Transverse colon (tissue), 4 donors: ENCODE measurements around the gene SP140. TPM values are rescaled to one million over a fixed set of nuclear protein-coding genes. Genes with fewer than 3 reads are reported as not detected.

ENCODE experiments used
- DNase-seq: peaks from one replicate; pipeline ENCODE4 v3.0.0-alpha.2; 2019
- H3K27ac ChIP-seq, 4 donors: fragments of 200-600 bp; sonication (generic); 2 replicates each; pipeline ENCODE4 v1.5.1; 2016 to 2018; ENCODE audit warnings: inconsistent platforms in 4 of 4
- H3K27me3 ChIP-seq: fragments of 200-600 bp; sonication (generic); 2 replicates; pipeline ENCODE4 v1.5.1; 2017; ENCODE audit warnings: inconsistent platforms
- H3K36me3 ChIP-seq, 4 donors: fragments of 200-600 bp; sonication (generic); 2 replicates each; pipeline ENCODE4 v1.5.1; 2017 to 2019; ENCODE audit warnings: inconsistent platforms in 4 of 4
- H3K4me1 ChIP-seq, 4 donors: fragments of 200-600 bp; sonication (generic); 2 replicates each; pipeline ENCODE4 v1.5.1; 2017 to 2020; ENCODE audit warnings: inconsistent platforms in 4 of 4
- H3K4me3 ChIP-seq, 4 donors: fragments of 200-600 bp; sonication (generic); 1 replicate in 1 of 4; 2 replicates in 3 of 4; pipeline versions ENCODE4 v1.5.1 to v1.6.1; 2017 to 2019; ENCODE audit warnings: inconsistent platforms in 4 of 4
- H3K9me3 ChIP-seq, 2 donors: fragments of 200-600 bp; sonication (generic); 2 replicates each; pipeline ENCODE4 v1.5.1; 2017 to 2019; ENCODE audit warnings: inconsistent platforms in 2 of 2
- CTCF ChIP-seq, 5 experiments: fragments of 200-600 bp in 3 of 5; fragments of 450-650 bp in 2 of 5; sonication (generic) in 3 of 5; IDR thresholded peaks; 1 replicate in 2 of 5; 2 replicates in 3 of 5; pipeline ENCODE4 v1.5.1; 2016 to 2017; ENCODE audit warnings: antibody characterized with exemption in 5 of 5, inconsistent platforms in 3 of 5, mild to moderate bottlenecking in 2 of 5, moderate library complexity in 1 of 5
- EP300 ChIP-seq: sonication (generic); formaldehyde crosslinking; IDR thresholded peaks from one replicate; pipeline ENCODE4 v1.6.1; 2017; ENCODE audit warnings: antibody characterized with exemption, low read depth
- POLR2A ChIP-seq: fragments of 450-650 bp; IDR thresholded peaks from one replicate; pipeline ENCODE4 v1.6.1; 2016; ENCODE audit warnings: antibody characterized with exemption, mild to moderate bottlenecking, moderate library complexity
- POLR2AphosphoS5 ChIP-seq, 3 donors: sonication (generic); formaldehyde crosslinking; IDR thresholded peaks; one replicate each; pipeline ENCODE4 v1.6.1; 2016; ENCODE audit warnings: antibody characterized with exemption in 3 of 3
- WGBS, 2 donors: methylation state at CpG; one replicate each; pipeline ENCODE4 v1.1.5; 2018; ENCODE audit warnings: low coverage in 1 of 2; 5-methylcytosine and 5-hydroxymethylcytosine counted together
- in situ Hi-C, 4 donors: fragments of 200-750 bp; cut with MboI; loops; one replicate each; pipeline versions ENCODE4 v1.15.0 to v1.15.1; 2017; ENCODE audit warnings: low sequenced_read_pairs in 3 of 4, low pct_ligation_motif_present in 1 of 4, low pct_unique_long_range_greater_than_20kb in 1 of 4
- intact Hi-C: fragments of 100-400 bp; cut with DNase I; formaldehyde crosslinking; loops from one replicate; pipeline ENCODE4 v1.15.1; 2023; ENCODE audit warnings: low total_unique reads
- total RNA-seq, 4 donors: library from RNA; depleted of rRNA; stranded (reverse); fragments of >200 nt; gene quantifications; one replicate each; pipeline ENCODE4 v1.1.0, GENCODE V29; 2016

SP140 gene
- total RNA-seq, 4 donors from 2014 or later: 2.6 to 12.7 (median 7.3) TPM

GRCh38 chr2:230295192-230295591 lies 69.7 kb downstream of the SP140 start:
- intact Hi-C loops: no loop called here
- TF ChIP-seq POLR2AphosphoS5 (IDR thresholded peaks at IDR 0.05) (no peak), EP300 (no peak), CTCF (IDR thresholded peaks at IDR 0.05) (no peak), POLR2A (no peak)
- Histone ChIP-seq H3K9me3 (no peaks in the 10 kb centered on the region), H3K4me1 (no peaks in the 10 kb centered on the region), H3K36me3 (no peaks in the 10 kb centered on the region), H3K4me3 (no peak overlapping the region), H3K27me3 (no peaks in the 10 kb centered on the region), H3K27ac (no peak overlapping the region)
- no peak for DNase-seq
- in situ Hi-C loops: no loop called here
- 96% methylated on average over 6 of the region's 6 CpGs; no CpG with 5 or more reads in 1 of the 2 donors for WGBS, 2 donors

GRCh38 chr2:230296917-230297316 lies 71.4 kb downstream of the SP140 start:
- Histone ChIP-seq H3K4me3 (no peak overlapping the region), H3K36me3 (no peaks in the 10 kb centered on the region), H3K9me3 (no peaks in the 10 kb centered on the region), H3K27ac (no peak overlapping the region), H3K27me3 (no peaks in the 10 kb centered on the region), H3K4me1 (no peaks in the 10 kb centered on the region)
- intact Hi-C loops: no loop called here
- in situ Hi-C loops: no loop called here
- no peak for TF ChIP-seq POLR2A
- TF ChIP-seq CTCF (IDR thresholded peaks at IDR 0.05): no peak
- no peak for TF ChIP-seq EP300
- no peak for DNase-seq

GRCh38 chr2:230299618-230300017 lies 74.1 kb downstream of the SP140 start:
- WGBS, 2 donors: 94% methylated on average over 2 of the region's 2 CpGs; no CpG with 5 or more reads in 1 of the 2 donors
- in situ Hi-C loops: no loop called here
- intact Hi-C loops: no loop called here
- no peak for TF ChIP-seq POLR2AphosphoS5 (IDR thresholded peaks at IDR 0.05)
- TF ChIP-seq EP300: no peak
- no peak for TF ChIP-seq CTCF (IDR thresholded peaks at IDR 0.05)
- no peak for TF ChIP-seq POLR2A
- Histone ChIP-seq H3K4me3 (no peak overlapping the region), H3K36me3 (no peaks in the 10 kb centered on the region), H3K27me3 (no peaks in the 10 kb centered on the region), H3K4me1 (no peaks in the 10 kb centered on the region), H3K27ac (no peak overlapping the region), H3K9me3 (no peaks in the 10 kb centered on the region)
- DNase-seq: no peak

- Histone ChIP-seq H3K9me3 (no peaks in the 10 kb centered on the region), H3K4me3 (no peak overlapping the region), H3K4me1 (no peaks in the 10 kb centered on the region), H3K27ac (no peak overlapping the region), H3K27me3 (no peaks in the 10 kb centered on the region), H3K36me3 (no peaks in the 10 kb centered on the region)
- TF ChIP-seq POLR2A (no peak), CTCF (IDR thresholded peaks at IDR 0.05) (no peak), EP300 (no peak), POLR2AphosphoS5 (IDR thresholded peaks at IDR 0.05) (no peak)
- in situ Hi-C loops: no loop called here
- no peak for DNase-seq
- WGBS, 2 donors: 96% methylated on average over 21 of the region's 23 CpGs; no CpG with 5 or more reads in 1 of the 2 donors
- intact Hi-C loops: no loop called here
These were observed 80.1 kb downstream of the SP140 start for GRCh38 chr2:230305416-230306275.
